HEK293T (cell line): ENCODE results near the gene ARMC9.

ENCODE experiments used
- CTCF ChIA-PET: fragments of 350-600 bp; formaldehyde crosslinking; extraction: SDS; loops from one replicate; lab custom pipeline; 2021; ENCODE audit warnings: antibody characterized with exemption, inconsistent platforms; lab: Yijun Ruan, JAX
- POLR2A ChIA-PET: fragments of 350-600 bp; formaldehyde crosslinking; extraction: SDS; loops from one replicate; lab custom pipeline; 2020; ENCODE audit warnings: antibody characterized with exemption, inconsistent platforms; lab: Yijun Ruan, JAX
- DNase-seq: peaks from one replicate; pipeline ENCODE4 v3.0.0; 2012; ENCODE audit warnings: mixed read lengths; ENCODE audit errors: extremely low spot score
- ARNT ChIP-seq: fragments of 450-650 bp; IDR thresholded peaks from 2 replicates; pipeline ENCODE4 v1.6.1; 2017; ENCODE audit warnings: mild to moderate bottlenecking
- BHLHE40 ChIP-seq: fragments of 450-650 bp; IDR thresholded peaks from 2 replicates; pipeline ENCODE4 v1.6.1; 2016; ENCODE audit warnings: mild to moderate bottlenecking, moderate library complexity, borderline replicate concordance
- CTBP1 ChIP-seq: fragments of 450-650 bp; IDR thresholded peaks from 2 replicates; pipeline ENCODE4 v1.6.1; 2016; ENCODE audit warnings: borderline replicate concordance
- ELF4 ChIP-seq: fragments of 450-650 bp; IDR thresholded peaks from 2 replicates; pipeline ENCODE4 v1.6.1; 2017; ENCODE audit warnings: antibody characterized with exemption
- FOXA1 ChIP-seq: fragments of 450-650 bp; IDR thresholded peaks from 2 replicates; pipeline ENCODE4 v1.6.1; 2016; ENCODE audit warnings: mild to moderate bottlenecking
- FOXK2 ChIP-seq: fragments of 450-650 bp; IDR thresholded peaks from 2 replicates; pipeline ENCODE4 v1.6.1; 2016; ENCODE audit warnings: mild to moderate bottlenecking
- FOXM1 ChIP-seq: fragments of 450-650 bp; IDR thresholded peaks from 2 replicates; pipeline ENCODE4 v1.6.1; 2017; ENCODE audit warnings: mild to moderate bottlenecking, borderline replicate concordance
- HDGF ChIP-seq: fragments of 450-650 bp; IDR thresholded peaks from 2 replicates; pipeline ENCODE4 v1.6.1; 2017; ENCODE audit warnings: antibody characterized with exemption, borderline replicate concordance
- L3MBTL2 ChIP-seq: fragments of 450-650 bp; conservative IDR thresholded peaks from 2 replicates; pipeline ENCODE4 v1.6.1; 2016; ENCODE audit warnings: mild to moderate bottlenecking
- LEF1 ChIP-seq: fragments of 450-650 bp; IDR thresholded peaks from 2 replicates; pipeline ENCODE4 v1.6.1; 2017; ENCODE audit warnings: mild to moderate bottlenecking, borderline replicate concordance
- NFRKB ChIP-seq: fragments of 450-650 bp; IDR thresholded peaks from 2 replicates; pipeline ENCODE4 v1.6.1; 2016; ENCODE audit warnings: mild to moderate bottlenecking, moderate library complexity
- PKNOX1 ChIP-seq: fragments of 450-650 bp; IDR thresholded peaks from 2 replicates; pipeline ENCODE4 v1.6.1; 2016
- SP1 ChIP-seq: fragments of 450-650 bp; IDR thresholded peaks from 2 replicates; pipeline ENCODE4 v1.6.1; 2017
- SUZ12 ChIP-seq: fragments of 450-650 bp; IDR thresholded peaks from 2 replicates; pipeline ENCODE4 v1.6.1; 2016; ENCODE audit warnings: mild to moderate bottlenecking
- TARDBP ChIP-seq: fragments of 450-650 bp; IDR thresholded peaks from 2 replicates; pipeline ENCODE4 v1.6.1; 2016
- ZNF384 ChIP-seq: fragments of 450-650 bp; IDR thresholded peaks from 2 replicates; pipeline ENCODE4 v1.6.1; 2016

The ARMC9 gene

DNA sequence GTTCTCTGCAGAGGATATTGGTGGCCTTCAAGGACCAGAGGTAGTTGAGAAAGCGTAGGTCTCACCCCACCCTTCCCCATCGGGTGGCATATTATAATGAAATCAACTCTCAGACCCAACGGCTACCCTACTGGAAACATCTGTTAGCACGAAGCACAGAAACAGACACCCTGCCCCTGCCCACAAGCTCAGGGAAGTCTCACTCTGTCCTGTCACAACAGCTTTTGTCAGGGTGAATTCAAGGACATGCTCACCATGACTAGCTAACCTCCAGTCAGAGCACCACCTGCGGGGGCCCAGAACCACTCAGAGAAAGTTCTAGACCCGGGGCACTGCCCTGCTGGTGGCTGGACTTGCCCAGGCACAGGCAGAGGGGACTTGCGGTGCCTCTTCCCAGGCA, 193.6 kb downstream of the ARMC9 start:
- TF ChIP-seq LEF1 = no peak
- no peak for TF ChIP-seq SUZ12
- no peak for TF ChIP-seq FOXK2
- TF ChIP-seq FOXM1 = no peak
- TF ChIP-seq ARNT = no peak
- no peak for TF ChIP-seq ZNF384
- TF ChIP-seq SP1 = no peak
- ChIA-PET CTCF (no interaction called here), POLR2A (no interaction called here)
- DNase-seq = no peak

DNA sequence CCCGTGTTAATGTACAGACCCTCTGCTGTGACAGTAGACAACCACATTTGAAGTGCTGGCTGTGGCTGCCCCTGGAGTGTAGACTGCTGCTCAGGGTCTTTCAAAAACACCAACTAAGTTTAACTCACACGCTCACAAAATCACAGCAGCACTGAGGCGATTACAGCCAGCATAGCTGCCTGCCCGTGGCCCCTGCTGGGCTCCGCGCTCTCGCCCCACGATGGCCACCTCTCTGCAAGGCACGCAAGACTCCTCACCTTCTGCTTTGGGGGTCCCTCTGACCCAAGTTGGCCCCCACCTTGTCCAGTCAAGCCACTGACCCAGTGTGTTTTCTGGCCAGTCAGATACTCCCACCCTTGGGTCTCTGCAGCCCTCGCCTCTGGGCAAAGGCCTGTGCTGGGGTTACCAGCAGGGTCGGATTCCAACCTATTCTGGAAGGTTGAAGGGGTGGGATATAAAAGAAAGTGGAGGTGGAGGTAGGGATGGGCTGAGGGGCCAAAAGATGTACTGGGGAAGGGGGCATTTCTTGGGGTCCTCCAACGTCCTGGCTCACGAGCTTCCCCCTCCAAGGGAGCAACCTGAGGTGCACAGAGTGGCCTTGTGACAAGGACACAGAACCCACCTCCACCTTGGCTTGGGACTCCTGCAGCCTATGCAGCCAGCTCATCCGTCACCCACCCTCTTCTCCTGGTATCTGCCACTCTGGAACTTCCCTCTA, 194.2 kb downstream of the ARMC9 start:
- DNase-seq = no peak
- no peak for TF ChIP-seq FOXM1
- TF ChIP-seq ARNT = no peak
- TF ChIP-seq SP1 = no peak
- TF ChIP-seq LEF1 = no peak
- no peak for TF ChIP-seq HDGF
- TF ChIP-seq BHLHE40 = no peak
- no peak for TF ChIP-seq NFRKB
- TF ChIP-seq FOXA1 = no peak
- TF ChIP-seq SUZ12 = no peak
- no peak for TF ChIP-seq ELF4
- TF ChIP-seq L3MBTL2 = no peak
- no peak for TF ChIP-seq FOXK2
- TF ChIP-seq PKNOX1 = no peak
- no peak for TF ChIP-seq CTBP1
- POLR2A ChIA-PET = no interaction called here
- CTCF ChIA-PET = no interaction called here

GRCh38 chr2:231393149-231394131, 195.0 kb downstream of the ARMC9 start:
- CTCF ChIA-PET = no interaction called here
- TF ChIP-seq NFRKB = no peak
- TF ChIP-seq ELF4 = no peak
- TF ChIP-seq FOXA1 = no peak
- TF ChIP-seq PKNOX1 = no peak
- TF ChIP-seq ZNF384 = no peak
- no peak for TF ChIP-seq TARDBP
- TF ChIP-seq SUZ12 = no peak
- no peak for TF ChIP-seq HDGF
- no peak for TF ChIP-seq L3MBTL2
- TF ChIP-seq SP1 = no peak
- TF ChIP-seq FOXM1 = no peak
- TF ChIP-seq LEF1 = no peak
- no peak for TF ChIP-seq BHLHE40
- TF ChIP-seq FOXK2 = no peak
- TF ChIP-seq ARNT = no peak
- TF ChIP-seq CTBP1 = no peak
- POLR2A ChIA-PET = no interaction called here
- DNase-seq = no peak

- no peak for DNase-seq
- TF ChIP-seq HDGF (no peak), FOXK2 (no peak), BHLHE40 (no peak), ELF4 (no peak), FOXM1 (no peak), LEF1 (no peak), FOXA1 (no peak), L3MBTL2 (no peak), ZNF384 (no peak), SP1 (no peak), ARNT (no peak), NFRKB (no peak), TARDBP (no peak), SUZ12 (no peak), PKNOX1 (no peak), CTBP1 (no peak)
- CTCF ChIA-PET = no interaction called here
- POLR2A ChIA-PET = no interaction called here
Observed at GRCh38 chr2:231394211-231395141, 196.0 kb downstream of the ARMC9 start.

DNA sequence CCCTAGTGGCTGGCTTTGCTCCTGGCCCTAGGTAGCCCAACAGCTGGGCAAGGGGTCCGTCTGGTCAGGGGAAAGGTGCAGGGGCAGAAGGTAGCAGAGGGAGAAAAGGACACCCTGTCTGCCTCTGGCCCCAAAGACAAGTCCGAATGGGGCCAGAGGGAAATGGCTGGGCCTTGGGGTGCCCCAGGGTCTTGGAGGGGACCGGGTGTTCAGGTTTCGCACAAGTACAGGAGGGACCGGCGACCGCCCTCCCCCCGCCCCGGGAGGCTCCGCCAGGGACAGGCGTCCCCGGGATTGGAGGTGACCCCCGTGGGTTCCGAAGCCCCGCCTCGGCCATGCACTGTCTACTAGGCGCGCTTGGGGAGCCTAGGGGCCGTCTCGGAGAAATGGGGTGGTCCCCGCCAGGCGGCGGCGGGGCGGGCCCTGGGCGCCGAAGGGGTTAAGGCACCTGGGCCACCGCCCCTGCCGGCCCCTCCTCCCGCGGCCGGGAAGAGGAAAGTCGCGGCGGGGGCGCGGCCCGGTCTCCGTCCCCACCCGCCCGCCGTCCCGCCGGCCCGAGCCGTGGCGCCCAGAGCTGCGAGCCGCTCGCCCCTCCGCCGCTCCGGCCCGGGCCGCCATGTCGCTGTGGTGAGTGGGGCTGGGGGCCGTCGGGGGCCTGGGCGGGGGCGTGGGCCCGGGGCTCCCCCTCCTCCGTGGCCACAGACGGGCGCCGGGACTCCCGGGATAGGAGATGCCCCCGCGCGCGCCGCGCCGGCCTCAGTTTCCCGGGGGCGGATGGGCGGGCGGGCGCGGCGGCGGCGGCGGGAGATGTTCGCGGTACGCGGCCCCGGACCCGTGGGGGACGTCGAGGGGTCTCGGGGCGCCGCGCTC, 197.0 kb downstream of the ARMC9 start, which contains the start of gene B3GNT7:
B3GNT7 (plus strand) TSS at position 523 of the 870 bp plus-strand sequence; CDS start at position 617, 94 bp downstream.
- CTCF ChIA-PET = no interaction called here
- POLR2A ChIA-PET = no interaction called here
- no peak for DNase-seq
- TF ChIP-seq FOXM1 (no peak), ARNT (no peak), ZNF384 (no peak), ELF4 (no peak), BHLHE40 (no peak), NFRKB (no peak), FOXK2 (no peak), CTBP1 (no peak)
